ENCODE measurements around the gene PALLD.
A peak's percentile ranks its signal among the peaks of the same experiment; 100 is the strongest.

Gene PALLD

DNA sequence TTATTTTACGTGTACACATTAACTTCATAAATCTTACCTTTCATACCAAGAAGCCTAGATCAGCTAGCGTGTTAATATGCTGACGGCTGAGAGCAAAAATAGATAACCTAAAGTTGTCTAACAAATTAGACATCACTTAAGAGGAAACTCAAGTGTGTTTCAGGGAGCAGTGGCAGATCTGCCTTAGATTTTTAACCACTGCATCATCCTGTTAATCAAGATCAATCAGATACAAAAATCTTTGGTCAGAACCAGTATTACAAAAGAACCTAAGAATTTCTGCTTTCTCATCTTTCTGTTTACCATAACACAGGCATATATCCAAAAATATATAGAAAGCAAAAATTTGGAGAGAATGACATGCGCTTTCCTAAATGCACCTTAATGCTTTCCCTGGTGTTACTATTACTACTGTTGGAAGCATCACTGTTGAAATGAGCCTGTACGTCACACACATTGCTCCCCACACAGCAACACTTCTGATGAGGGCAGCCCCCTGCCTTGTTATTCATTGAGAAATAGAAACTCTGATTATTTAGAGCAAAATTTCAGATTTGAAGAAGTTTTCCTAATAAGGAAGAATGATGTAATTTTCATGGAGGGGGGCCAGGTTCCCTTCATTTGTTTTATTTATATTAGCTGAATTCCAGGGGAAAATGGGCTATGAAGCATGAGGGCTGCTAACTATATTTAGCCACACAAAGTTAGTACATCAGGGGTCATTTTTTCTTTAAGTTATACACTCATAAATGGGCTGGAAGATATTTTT lies 360.9 kb downstream of the PALLD start:
- Mint-ChIP-seq H3K36me3 (peaks cover 17 to 33% of the 10 kb centered on the region in 2 donors), H3K9me3 (peaks cover 0 to 5% of the 10 kb centered on the region in 2 donors), H3K27ac (no peak overlapping the region), H3K4me1 (peaks cover 16 to 26% of the 10 kb centered on the region in 2 donors), H3K27me3 (peaks cover 0 to 3% of the 10 kb centered on the region in 2 donors), H3K4me3 (no peak overlapping the region)
- DNase-seq (no peak), ATAC-seq (replicated peaks) (no peak)

DNA sequence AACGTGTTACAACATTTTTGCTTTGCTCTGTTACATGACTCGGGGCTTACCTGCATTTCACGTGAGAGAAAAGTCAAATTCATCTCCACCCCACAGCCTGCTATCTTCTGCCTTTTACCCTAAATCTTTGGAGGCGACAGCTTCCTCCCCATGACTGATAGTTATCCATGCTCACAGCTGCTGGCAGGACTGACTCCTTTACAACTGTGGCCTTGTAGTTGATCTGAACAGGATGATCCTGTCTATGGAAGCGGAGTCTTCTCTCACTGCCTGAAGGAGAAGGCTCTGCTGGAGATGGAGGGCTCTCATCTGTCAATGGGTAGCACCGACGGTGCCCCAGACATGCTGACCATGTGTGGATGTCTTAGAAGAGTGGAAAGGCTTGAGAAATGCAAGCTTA lies 362.2 kb downstream of the PALLD start:
- no peak overlapping the region for H3K27ac Mint-ChIP-seq

DNA sequence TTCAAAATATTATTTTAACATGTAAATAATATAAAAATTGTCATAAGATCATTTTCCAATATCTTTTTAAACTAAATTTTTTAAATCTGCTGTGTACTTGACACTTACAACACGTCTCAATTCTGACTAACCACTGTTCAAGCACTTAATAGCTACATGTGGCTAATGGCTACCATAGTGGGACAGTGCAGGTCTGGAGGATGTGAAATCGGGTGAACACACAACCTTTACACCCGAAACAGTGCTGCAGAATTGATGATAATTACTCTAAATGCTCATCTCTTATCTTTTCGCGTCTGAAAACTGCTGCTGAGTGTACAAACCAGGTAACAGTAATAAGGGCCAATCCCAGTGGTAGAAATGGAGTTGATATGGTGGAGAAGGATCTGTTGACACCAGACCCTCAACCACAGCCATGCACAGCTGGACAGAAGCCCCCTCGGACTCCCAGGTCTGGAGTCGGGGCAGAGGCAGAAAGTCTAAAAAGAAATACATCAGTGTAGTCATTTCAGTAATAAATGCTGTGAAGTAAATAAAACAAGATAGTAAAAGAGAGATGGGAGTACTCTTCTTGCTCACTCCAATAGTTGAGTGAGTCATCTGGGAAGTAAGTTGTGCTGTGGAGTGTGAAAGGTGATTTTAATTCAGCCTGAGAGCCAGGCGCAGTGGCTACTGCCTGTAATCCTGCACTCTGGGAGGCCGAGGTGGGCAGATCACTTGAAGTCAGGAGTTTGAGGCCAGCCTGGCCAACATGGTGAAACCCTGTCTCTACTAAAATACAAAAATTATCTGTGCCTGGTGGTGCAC lies 363.2 kb downstream of the PALLD start:
- Mint-ChIP-seq H3K27ac (no peak overlapping the region), H3K36me3 (peaks cover 17 to 34% of the 10 kb centered on the region in 2 donors), H3K27me3 (peaks cover 0 to 3% of the 10 kb centered on the region in 2 donors), H3K9me3 (peaks cover 0 to 5% of the 10 kb centered on the region in 2 donors), H3K4me3 (no peak overlapping the region), H3K4me1 (peaks cover 6 to 8% of the 10 kb centered on the region in 2 donors)
- peak; percentile 89 to 98 for ATAC-seq (replicated peaks)
- peak; percentile 19 for DNase-seq

More for the DNA sequence above, 362.2 kb downstream of the PALLD start:
- no peak for DNase-seq
- Mint-ChIP-seq H3K4me1 (peaks cover 7 to 12% of the 10 kb centered on the region in 2 donors), H3K27me3 (peaks cover 0 to 3% of the 10 kb centered on the region in 2 donors), H3K36me3 (peaks cover 17 to 32% of the 10 kb centered on the region in 2 donors), H3K4me3 (no peak overlapping the region), H3K9me3 (peaks cover 0 to 5% of the 10 kb centered on the region in 2 donors)
- no peak for ATAC-seq (replicated peaks)

DNA sequence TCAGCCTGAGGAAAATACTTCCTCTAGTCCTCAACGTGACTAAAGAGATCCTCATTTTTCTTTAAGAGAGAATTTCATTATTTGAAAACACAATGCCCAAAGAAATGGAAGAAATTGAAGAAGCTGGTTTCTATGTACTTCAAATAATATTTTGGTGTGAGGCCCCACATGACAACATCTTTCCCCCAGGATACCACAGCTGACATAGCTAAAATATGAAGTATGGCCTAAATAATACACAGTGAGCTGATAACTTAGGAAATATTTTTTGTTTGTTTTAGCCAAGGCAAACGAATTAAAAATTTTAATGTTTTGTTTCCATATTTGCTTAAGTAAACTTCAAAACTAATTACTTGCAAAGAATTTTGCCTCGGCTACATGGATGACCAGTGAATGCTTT lies 364.0 kb downstream of the PALLD start:
- Mint-ChIP-seq H3K27me3 (peaks cover 0 to 3% of the 10 kb centered on the region in 2 donors), H3K27ac (no peak overlapping the region), H3K9me3 (peaks cover 0 to 5% of the 10 kb centered on the region in 2 donors), H3K36me3 (peaks cover 13 to 30% of the 10 kb centered on the region in 2 donors), H3K4me1 (peaks cover 6 to 8% of the 10 kb centered on the region in 2 donors), H3K4me3 (no peak overlapping the region)
- no peak for ATAC-seq (replicated peaks)
- no peak for DNase-seq

DNA sequence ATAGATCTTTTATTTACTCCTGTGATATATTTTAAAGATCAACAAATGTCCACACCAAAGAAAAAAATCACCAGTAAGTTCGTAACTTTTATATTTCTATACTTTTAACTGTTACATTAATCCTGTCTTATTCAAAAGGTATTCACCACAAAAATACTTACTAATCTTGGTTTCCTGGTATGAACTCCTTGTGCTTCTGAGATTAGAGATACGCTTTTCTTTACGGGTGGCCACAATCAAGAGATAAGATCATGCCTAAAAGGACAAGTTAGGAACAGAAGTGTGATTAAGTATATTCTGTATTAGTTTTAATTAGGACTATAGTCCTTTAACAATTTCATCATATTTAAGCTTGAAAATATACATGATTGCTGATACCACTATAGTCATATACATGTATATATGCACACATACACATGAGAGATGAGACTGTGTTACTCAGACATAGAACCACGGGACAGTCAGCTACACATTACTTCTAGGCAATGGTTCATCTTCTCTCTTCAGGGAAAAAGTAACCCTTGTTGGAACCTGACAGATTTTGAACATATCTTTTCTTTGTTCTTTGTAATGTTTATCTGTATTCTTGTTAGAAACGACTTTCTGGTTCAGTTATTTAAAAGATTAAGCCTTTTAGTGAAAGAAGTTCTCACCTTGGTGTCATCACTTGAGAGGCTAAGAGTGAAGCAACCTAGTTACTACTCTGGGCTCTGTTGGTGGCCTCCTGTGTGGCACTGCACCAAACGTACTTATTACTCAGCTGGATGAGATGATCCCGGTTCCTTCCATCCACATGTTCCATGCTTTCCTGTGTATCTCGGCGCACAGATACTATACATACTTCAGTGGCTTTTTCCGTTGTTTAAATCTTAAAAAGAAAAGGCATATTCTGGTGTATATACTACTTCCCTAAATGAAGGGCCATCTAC lies 367.1 kb downstream of the PALLD start:
- peaks cover 0 to 2% of the 10 kb centered on the region in 2 donors for H3K9me3 Mint-ChIP-seq
- H3K4me1 Mint-ChIP-seq, result peaks cover 6 to 8% of the 10 kb centered on the region in 2 donors
- H3K27ac Mint-ChIP-seq, result no peak overlapping the region

DNA sequence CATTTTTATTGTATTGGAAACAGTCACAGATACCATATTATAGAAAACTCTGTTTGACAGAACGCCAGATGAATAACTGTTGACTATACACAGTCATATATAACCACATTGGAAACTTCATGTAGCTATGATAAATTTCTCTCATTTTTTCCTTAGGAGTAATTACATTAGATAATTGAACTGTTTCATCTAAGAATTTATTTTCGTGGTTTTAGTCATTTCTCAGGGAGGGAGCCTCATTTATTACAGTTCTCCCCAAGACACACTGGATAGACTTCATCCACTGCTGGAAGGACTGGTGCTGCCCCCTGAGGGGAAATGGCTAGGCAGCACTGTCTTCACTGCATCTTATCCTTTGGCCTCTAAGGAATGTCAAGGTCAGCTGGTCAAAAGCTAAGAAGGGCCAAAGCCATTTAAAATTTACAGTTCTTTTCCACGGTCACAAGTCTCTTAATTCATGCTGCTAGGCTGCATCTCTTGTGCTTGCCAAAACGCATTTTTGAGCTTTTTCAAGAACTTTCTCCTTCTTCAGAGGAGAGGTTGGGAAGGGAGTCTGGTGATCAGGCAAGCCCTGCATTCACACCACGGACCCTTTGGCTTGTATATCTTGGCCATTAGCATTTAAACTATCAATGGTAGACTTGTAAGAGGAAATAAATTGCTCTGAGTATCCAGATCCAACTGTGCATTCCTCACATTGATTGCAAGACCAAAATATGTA lies 368.1 kb downstream of the PALLD start:
- no peak for ATAC-seq (replicated peaks)
- peaks cover 4 to 6% of the 10 kb centered on the region in 2 donors for H3K4me1 Mint-ChIP-seq
- H3K4me3 Mint-ChIP-seq, result no peak overlapping the region
- H3K27ac Mint-ChIP-seq, result no peak overlapping the region
- DNase-seq, result no peak
- peaks cover 0 to 2% of the 10 kb centered on the region in 2 donors for H3K9me3 Mint-ChIP-seq
- peaks cover 0 to 3% of the 10 kb centered on the region in 2 donors for H3K27me3 Mint-ChIP-seq
- H3K36me3 Mint-ChIP-seq, result peaks cover 9 to 23% of the 10 kb centered on the region in 2 donors

More for the DNA sequence above, 367.1 kb downstream of the PALLD start:
- Mint-ChIP-seq H3K36me3 (peaks cover 10 to 24% of the 10 kb centered on the region in 2 donors), H3K4me3 (no peak overlapping the region), H3K27me3 (peaks cover 0 to 3% of the 10 kb centered on the region in 2 donors)
- DNase-seq (no peak), ATAC-seq (replicated peaks) (no peak)

DNA sequence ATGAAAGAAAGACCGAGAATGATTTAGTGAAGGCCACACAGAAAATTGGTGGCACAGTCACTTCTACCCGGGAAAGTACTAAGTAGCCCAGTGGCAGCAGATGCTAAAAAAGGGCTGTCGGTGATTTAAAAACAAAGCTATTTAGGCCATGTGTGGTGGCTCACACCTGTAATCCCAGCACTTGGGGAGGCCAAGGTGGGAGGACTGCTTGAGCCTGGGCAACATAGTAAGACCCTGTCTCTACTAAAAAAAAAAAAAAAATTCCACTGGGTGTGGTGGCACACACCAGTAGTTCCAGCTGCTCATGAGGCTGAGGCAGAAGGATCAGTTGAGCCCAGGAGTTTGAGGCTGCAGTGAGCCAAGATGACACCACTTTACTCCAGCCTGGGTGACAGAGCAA lies 369.0 kb downstream of the PALLD start:
- H3K27me3 Mint-ChIP-seq, result no peaks in the 10 kb centered on the region
- H3K9me3 Mint-ChIP-seq, result peaks cover 0 to 2% of the 10 kb centered on the region in 2 donors
- no peak overlapping the region for H3K4me3 Mint-ChIP-seq
- DNase-seq, result no peak
- no peak overlapping the region for H3K27ac Mint-ChIP-seq
- no peaks in the 10 kb centered on the region for H3K4me1 Mint-ChIP-seq
- H3K36me3 Mint-ChIP-seq, result peaks cover 6 to 18% of the 10 kb centered on the region in 2 donors
- ATAC-seq (replicated peaks), result no peak

DNA sequence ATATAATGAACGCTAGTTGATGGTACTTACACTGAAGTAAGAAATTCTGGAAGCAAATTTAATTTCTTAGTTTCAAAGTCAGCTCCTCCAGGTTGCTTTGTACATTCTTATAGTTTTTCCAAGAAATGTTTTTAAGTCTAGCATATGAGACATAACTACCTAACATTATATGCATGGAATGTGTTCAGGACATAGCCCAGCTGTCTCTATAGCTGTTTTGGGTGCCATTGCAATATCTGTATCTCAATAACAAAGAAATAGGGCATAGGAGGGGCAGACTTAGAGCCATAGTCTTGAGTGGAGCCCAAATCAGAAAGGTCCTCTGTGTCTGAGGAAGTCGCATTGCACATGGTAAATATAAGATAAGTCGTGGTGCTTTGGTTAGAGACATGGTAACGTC lies 369.8 kb downstream of the PALLD start:
- Mint-ChIP-seq H3K27ac (no peak overlapping the region), H3K36me3 (peaks cover 6 to 16% of the 10 kb centered on the region in 2 donors), H3K4me1 (no peaks in the 10 kb centered on the region), H3K27me3 (no peaks in the 10 kb centered on the region), H3K4me3 (no peak overlapping the region), H3K9me3 (peaks cover 0 to 2% of the 10 kb centered on the region in 2 donors)
- DNase-seq (no peak), ATAC-seq (replicated peaks) (no peak)

DNA sequence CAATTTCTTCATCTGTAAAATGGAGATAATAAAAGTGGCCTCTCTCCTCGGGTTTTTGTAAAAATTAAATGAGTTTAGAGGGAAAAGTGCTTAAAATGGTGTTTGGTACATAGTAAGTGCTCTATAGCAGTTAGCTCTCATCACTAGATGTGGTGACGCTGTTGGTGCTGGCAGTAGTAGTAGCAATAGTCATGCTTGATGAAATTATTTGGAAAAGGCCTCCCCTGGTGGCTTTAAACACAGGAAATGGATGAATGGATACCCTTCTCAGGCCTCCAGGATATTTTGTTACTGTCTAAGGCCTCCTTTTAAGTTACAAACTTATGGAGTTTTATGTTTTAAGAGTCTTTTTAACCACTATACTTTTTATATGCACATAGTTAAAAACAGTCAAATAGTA lies 370.3 kb downstream of the PALLD start:
- H3K27me3 Mint-ChIP-seq, result no peaks in the 10 kb centered on the region
- no peaks in the 10 kb centered on the region for H3K4me1 Mint-ChIP-seq
- ATAC-seq (replicated peaks) (no peak), DNase-seq (no peak)
- no peak overlapping the region for H3K4me3 Mint-ChIP-seq
- peaks cover 6 to 16% of the 10 kb centered on the region in 2 donors for H3K36me3 Mint-ChIP-seq
- H3K27ac Mint-ChIP-seq, result no peak overlapping the region
- peaks cover 0 to 2% of the 10 kb centered on the region in 2 donors for H3K9me3 Mint-ChIP-seq

DNA sequence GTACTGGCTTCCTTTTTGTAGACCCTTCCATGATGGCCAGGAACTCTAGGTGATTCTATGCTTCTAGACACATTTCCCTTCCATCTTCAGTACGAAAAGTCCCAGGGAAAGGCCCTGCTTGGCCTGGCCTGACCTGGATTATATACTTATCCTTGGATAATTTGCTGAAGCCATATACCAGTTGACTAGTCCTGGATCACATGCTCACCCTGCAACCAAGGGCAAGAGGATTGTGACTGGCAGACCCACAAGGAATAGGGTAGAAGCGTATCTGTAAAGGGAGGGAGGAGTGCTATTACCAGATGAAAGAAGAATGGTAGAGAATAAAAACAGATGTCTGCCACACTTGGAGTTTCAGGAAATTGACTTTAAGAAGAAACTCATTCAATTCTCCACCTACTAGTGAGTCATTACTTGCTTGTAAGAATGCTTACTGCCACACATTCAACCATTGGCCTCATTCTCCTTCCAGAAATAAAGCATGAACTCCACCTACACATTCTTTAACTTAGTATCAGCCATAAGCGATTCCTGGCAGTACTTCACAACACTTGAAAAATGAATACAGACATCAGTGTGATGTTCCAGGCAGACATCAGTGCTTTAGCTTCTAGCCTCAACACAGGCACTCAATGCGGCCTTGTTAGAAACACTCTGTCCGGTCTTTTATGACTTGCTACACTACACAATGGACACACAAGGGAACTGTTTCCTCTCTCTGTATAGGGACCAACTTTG lies 371.4 kb downstream of the PALLD start:
- ATAC-seq (replicated peaks), result no peak
- Mint-ChIP-seq H3K27me3 (no peaks in the 10 kb centered on the region), H3K4me3 (no peak overlapping the region)

DNA sequence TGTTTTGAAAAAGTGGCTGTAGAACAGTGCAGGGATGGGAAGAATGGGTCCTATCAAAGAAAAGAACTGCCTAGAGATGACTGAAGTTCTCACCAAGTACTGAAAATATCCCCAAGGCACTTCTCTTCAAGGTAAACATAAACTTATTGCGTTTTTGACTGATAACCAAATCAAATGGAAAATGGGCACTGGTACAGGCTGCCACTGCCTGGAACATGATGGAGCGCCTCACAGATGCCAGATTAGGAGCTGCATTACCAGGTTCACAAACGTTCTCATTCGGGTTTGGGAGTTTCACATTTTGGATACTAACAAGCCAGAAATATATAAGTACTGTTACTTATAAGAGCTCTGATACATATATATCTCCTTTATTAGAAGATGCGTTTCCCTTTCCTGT lies 371.9 kb downstream of the PALLD start:
- Mint-ChIP-seq H3K36me3 (peaks cover 3 to 6% of the 10 kb centered on the region in 2 donors), H3K4me1 (peaks cover 0 to 3% of the 10 kb centered on the region in 2 donors), H3K4me3 (no peak overlapping the region), H3K27ac (no peak overlapping the region), H3K9me3 (no peaks in the 10 kb centered on the region), H3K27me3 (peaks cover 0 to 2% of the 10 kb centered on the region in 2 donors)
- no peak for DNase-seq
- ATAC-seq (replicated peaks), result no peak

More for the DNA sequence above, 371.4 kb downstream of the PALLD start:
- DNase-seq, result no peak
- Mint-ChIP-seq H3K4me1 (no peaks in the 10 kb centered on the region), H3K36me3 (peaks cover 2 to 8% of the 10 kb centered on the region in 2 donors), H3K27ac (no peak overlapping the region), H3K9me3 (no peaks in the 10 kb centered on the region)

DNA sequence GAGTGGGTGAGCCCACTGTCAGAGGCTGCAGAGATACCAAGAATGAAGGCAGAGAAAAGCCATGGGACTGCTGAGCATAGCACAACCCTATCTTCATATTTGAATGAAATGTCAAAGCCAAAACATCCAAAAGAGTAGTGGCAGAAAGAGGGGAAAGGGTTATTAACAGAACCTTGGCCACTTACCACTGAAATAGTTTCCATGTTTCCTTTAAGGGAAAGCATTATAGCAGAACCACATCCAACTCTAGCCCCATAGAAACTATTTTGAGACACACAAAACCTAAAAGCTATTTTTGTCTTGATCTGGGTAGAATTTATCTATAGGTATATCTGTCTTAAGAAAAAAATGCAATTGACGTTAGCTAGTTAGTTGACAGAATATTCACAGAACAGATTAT lies 373.2 kb downstream of the PALLD start:
- H3K4me3 Mint-ChIP-seq, result no peak overlapping the region
- H3K36me3 Mint-ChIP-seq, result peaks cover 3 to 6% of the 10 kb centered on the region in 2 donors
- DNase-seq (no peak), ATAC-seq (replicated peaks) (no peak)
- H3K27ac Mint-ChIP-seq, result no peak overlapping the region
- no peaks in the 10 kb centered on the region for H3K9me3 Mint-ChIP-seq
- peaks cover 5 to 11% of the 10 kb centered on the region in 2 donors for H3K27me3 Mint-ChIP-seq
- H3K4me1 Mint-ChIP-seq, result peaks cover 0 to 6% of the 10 kb centered on the region in 2 donors

DNA sequence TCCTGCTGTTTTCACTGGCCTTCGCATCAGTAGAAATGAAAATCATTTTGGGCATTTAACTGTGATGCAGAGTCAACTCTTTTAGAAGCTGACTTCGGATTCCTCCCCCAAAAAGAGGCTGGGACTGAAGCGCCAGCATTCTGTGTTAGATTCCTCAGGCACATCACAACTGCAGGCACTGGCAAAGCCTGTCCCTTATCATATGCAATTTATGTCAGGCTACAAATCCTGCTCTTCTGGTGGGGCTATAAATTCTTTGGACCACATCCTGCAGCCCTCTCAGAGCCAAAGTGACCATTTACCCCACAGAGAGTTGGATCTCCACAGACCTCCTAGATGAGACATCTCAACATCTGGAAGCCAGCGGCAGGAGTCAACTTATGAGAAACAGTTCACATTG lies 374.8 kb downstream of the PALLD start:
- no peak for ATAC-seq (replicated peaks)
- Mint-ChIP-seq H3K27me3 (peaks cover 13 to 18% of the 10 kb centered on the region in 2 donors), H3K27ac (no peak overlapping the region), H3K4me3 (no peak overlapping the region), H3K9me3 (no peaks in the 10 kb centered on the region), H3K4me1 (peaks cover 4 to 6% of the 10 kb centered on the region in 2 donors), H3K36me3 (peaks cover 6 to 8% of the 10 kb centered on the region in 2 donors)
- DNase-seq, result no peak
